Measurements from ENCODE around the gene LMO1.

Gene LMO1

GRCh38 chr11:8266246-8267241 lies 2.9 kb upstream of the LMO1 start:
- TF ChIP-seq TEAD4 (IDR thresholded peaks at IDR 0.05) (no peak), REST (IDR thresholded peaks at IDR 0.05; ENCODE audit: low read depth) (no peak), ZBTB7A (IDR thresholded peaks at IDR 0.05; ENCODE audit: low read depth) (no peak), YY1 (IDR thresholded peaks at IDR 0.05; ENCODE audit: low read depth) (no peak), TAF1 (IDR thresholded peaks at IDR 0.05; ENCODE audit: low read depth) (no peak), FOXM1 (IDR thresholded peaks at IDR 0.05; ENCODE audit: borderline replicate concordance, low read depth) (no peak), NFIC (IDR thresholded peaks at IDR 0.05) (no peak), CEBPB (IDR thresholded peaks at IDR 0.05) (no peak), EP300 (IDR thresholded peaks at IDR 0.05; ENCODE audit: borderline replicate concordance) (no peak)

- TF ChIP-seq ZBTB7A (IDR thresholded peaks at IDR 0.05; ENCODE audit: low read depth): no peak
- TF ChIP-seq TAF1 (IDR thresholded peaks at IDR 0.05; ENCODE audit: low read depth): no peak
- no peak for TF ChIP-seq EP300 (IDR thresholded peaks at IDR 0.05; ENCODE audit: borderline replicate concordance)
- no peak for TF ChIP-seq TCF12 (IDR thresholded peaks at IDR 0.05; ENCODE audit: low read depth)
These were observed 2.1 kb upstream of the LMO1 start for GRCh38 chr11:8265681-8266241.

- TF ChIP-seq USF1 (IDR thresholded peaks at IDR 0.05) (no peak), ZBTB7A (IDR thresholded peaks at IDR 0.05; ENCODE audit: low read depth) (peak; percentile 51; the same call in 1 of the 2 replicates), CREB1 (IDR thresholded peaks at IDR 0.05; ENCODE audit: low read depth) (no peak), RAD21 (IDR thresholded peaks at IDR 0.05; ENCODE audit: low read depth) (no peak), CEBPB (IDR thresholded peaks at IDR 0.05) (no peak)
These were observed 439 bp downstream of the LMO1 start for GRCh38 chr11:8263109-8263768.

GRCh38 chr11:8262552-8263108 lies 1.0 kb downstream of the LMO1 start:
- TF ChIP-seq USF1 (IDR thresholded peaks at IDR 0.05) (no peak), FOXM1 (IDR thresholded peaks at IDR 0.05; ENCODE audit: borderline replicate concordance, low read depth) (no peak), MAX (IDR thresholded peaks at IDR 0.05) (peak; percentile 43; the same call in 1 of the 2 replicates)

GRCh38 chr11:8261921-8262551 lies 1.6 kb downstream of the LMO1 start:
- TF ChIP-seq MAX (IDR thresholded peaks at IDR 0.05): no peak

GRCh38 chr11:8261291-8261690 lies 2.4 kb downstream of the LMO1 start:
- TF ChIP-seq TEAD4 (IDR thresholded peaks at IDR 0.05) (no peak), ZBTB7A (IDR thresholded peaks at IDR 0.05; ENCODE audit: low read depth) (no peak), EP300 (IDR thresholded peaks at IDR 0.05; ENCODE audit: borderline replicate concordance) (no peak), TAF1 (IDR thresholded peaks at IDR 0.05; ENCODE audit: low read depth) (no peak), REST (IDR thresholded peaks at IDR 0.05; ENCODE audit: low read depth) (no peak), NFIC (IDR thresholded peaks at IDR 0.05) (no peak), CREB1 (IDR thresholded peaks at IDR 0.05; ENCODE audit: low read depth) (no peak), RAD21 (IDR thresholded peaks at IDR 0.05; ENCODE audit: low read depth) (no peak), EGR1 (IDR thresholded peaks at IDR 0.05) (no peak), CEBPB (IDR thresholded peaks at IDR 0.05) (no peak), USF1 (IDR thresholded peaks at IDR 0.05) (no peak), MAX (IDR thresholded peaks at IDR 0.05) (no peak), TCF12 (IDR thresholded peaks at IDR 0.05; ENCODE audit: low read depth) (no peak), YY1 (IDR thresholded peaks at IDR 0.05; ENCODE audit: low read depth) (no peak), FOXM1 (IDR thresholded peaks at IDR 0.05; ENCODE audit: borderline replicate concordance, low read depth) (no peak)

Data from Ishikawa (cell line).